DMS 273 (cell line): ENCODE results near the gene MALRD1.

ENCODE experiments used
- DNase-seq: peaks from one replicate; lab custom pipeline; 2025; ENCODE audit not compliant: unreplicated experiment; lab: John Stamatoyannopoulos, UW

The MALRD1 gene

GRCh38 chr10:19570991-19571390 is 522.4 kb downstream of the MALRD1 start:
- no peak for DNase-seq

GRCh38 chr10:19572056-19572455 is 523.5 kb downstream of the MALRD1 start:
- no peak for DNase-seq

- DNase-seq, result no peak
Measured at GRCh38 chr10:19576576-19576975, 528.0 kb downstream of the MALRD1 start.

GRCh38 chr10:19577381-19577780 is 528.8 kb downstream of the MALRD1 start:
- DNase-seq, result no peak

GRCh38 chr10:19577807-19578206 is 529.2 kb downstream of the MALRD1 start:
- DNase-seq, result no peak

GRCh38 chr10:19578571-19578970 is 530.0 kb downstream of the MALRD1 start:
- no peak for DNase-seq

- no peak for DNase-seq
Measured at GRCh38 chr10:19579761-19580545, 531.4 kb downstream of the MALRD1 start.

GRCh38 chr10:19580691-19581090 is 532.1 kb downstream of the MALRD1 start:
- no peak for DNase-seq

- no peak for DNase-seq
Measured at GRCh38 chr10:19588608-19589007, 540.0 kb downstream of the MALRD1 start.

GRCh38 chr10:19592276-19592675 is 543.7 kb downstream of the MALRD1 start:
- no peak for DNase-seq

- no peak for DNase-seq
Measured at GRCh38 chr10:19595212-19595845, 546.7 kb downstream of the MALRD1 start.

GRCh38 chr10:19605806-19606205 is 557.2 kb downstream of the MALRD1 start:
- DNase-seq, result no peak

- no peak for DNase-seq
Measured at GRCh38 chr10:19606968-19607367, 558.4 kb downstream of the MALRD1 start.

GRCh38 chr10:19611775-19612174 is 563.2 kb downstream of the MALRD1 start:
- no peak for DNase-seq

GRCh38 chr10:19616966-19617365 is 568.4 kb downstream of the MALRD1 start:
- no peak for DNase-seq

- DNase-seq, result no peak
Measured at GRCh38 chr10:19620811-19621210, 572.2 kb downstream of the MALRD1 start.

GRCh38 chr10:19623321-19623720 is 574.7 kb downstream of the MALRD1 start:
- no peak for DNase-seq

GRCh38 chr10:19626156-19626555 is 577.6 kb downstream of the MALRD1 start:
- no peak for DNase-seq

- DNase-seq, result no peak
Measured at GRCh38 chr10:19628767-19629560, 580.4 kb downstream of the MALRD1 start.

GRCh38 chr10:19629567-19629966 is 581.0 kb downstream of the MALRD1 start:
- no peak for DNase-seq

GRCh38 chr10:19634163-19634562 is 585.6 kb downstream of the MALRD1 start:
- DNase-seq, result no peak
